Ishikawa (cell line): Measurements from ENCODE around the gene HRH4.

ENCODE experiments used
- CEBPB ChIP-seq: IDR thresholded peaks from 2 replicates; pipeline ENCODE4 v1.6.1; 2012
- EP300 ChIP-seq: IDR thresholded peaks from 2 replicates; pipeline ENCODE4 v1.6.1; 2012; ENCODE audit warnings: borderline replicate concordance
- MAX ChIP-seq: IDR thresholded peaks from 2 replicates; pipeline ENCODE4 v1.6.1; 2012
- RAD21 ChIP-seq: IDR thresholded peaks from 2 replicates; pipeline ENCODE4 v1.6.1; 2012; ENCODE audit warnings: low read depth
- TAF1 ChIP-seq: IDR thresholded peaks from 2 replicates; pipeline ENCODE4 v1.6.1; 2012; ENCODE audit warnings: low read depth, mild to moderate bottlenecking
- ZBTB7A ChIP-seq: IDR thresholded peaks from 2 replicates; pipeline ENCODE4 v1.6.1; 2012; ENCODE audit warnings: low read depth

GRCh38 chr18:24420551-24420950 lies 39.9 kb upstream of the HRH4 start:
- TF ChIP-seq TAF1 (no peak), MAX (no peak), EP300 (no peak), ZBTB7A (no peak), RAD21 (no peak), CEBPB (no peak)
